SK-MEL-5 (cell line): ENCODE results near the gene DSG2. TPM values are rescaled to one million over a fixed set of nuclear protein-coding genes. Genes with fewer than 3 reads are reported as not detected.

Experiments used
- DNase-seq: peaks from one replicate; pipeline ENCODE4 v3.0.0-alpha.2; 2016; ENCODE audit warnings: low read depth, low spot score
- in situ Hi-C: cut with HindIII; loops from 2 replicates; pipeline ENCODE4 v1.10.0; 2016; ENCODE audit warnings: low sequenced_read_pairs, high pct_unique_total_duplicates, low pct_unique_long_range_greater_than_20kb
- total RNA-seq: library from RNA; depleted of rRNA; stranded (reverse); fragments of >200 nt; shearing (Covaris generic); gene quantifications from 2 replicates; pipeline ENCODE4 v1.2.3, GENCODE V29; 2014

Gene DSG2
- total RNA-seq, 1 experiment from 2014 or later = 42.4 TPM

DNA sequence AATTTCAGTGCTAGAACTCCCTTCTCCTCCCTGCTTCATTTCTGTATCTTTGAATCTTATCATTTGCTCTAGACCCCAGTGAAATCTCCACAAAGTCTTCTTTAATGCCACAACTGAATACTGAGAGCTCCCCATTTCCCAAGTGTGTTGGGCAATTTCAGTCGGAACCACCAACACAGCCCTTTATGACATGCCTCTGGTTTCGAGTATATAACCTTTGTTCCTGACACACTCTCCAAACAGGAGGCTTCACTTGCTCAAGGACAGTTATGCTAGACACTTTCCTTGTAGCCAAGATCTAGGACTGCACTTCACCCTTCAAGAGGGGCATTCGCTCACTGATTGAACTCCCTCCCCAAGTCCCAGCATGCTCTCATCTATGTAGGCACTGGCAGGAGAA lies 75.1 kb downstream of the DSG2 start:
- in situ Hi-C loops = no loop called here
- no peak for DNase-seq

- DNase-seq = no peak
- in situ Hi-C loops = no loop called here
Measured at GRCh38 chr18:31574359-31574758, 76.4 kb downstream of the DSG2 start.

DNA sequence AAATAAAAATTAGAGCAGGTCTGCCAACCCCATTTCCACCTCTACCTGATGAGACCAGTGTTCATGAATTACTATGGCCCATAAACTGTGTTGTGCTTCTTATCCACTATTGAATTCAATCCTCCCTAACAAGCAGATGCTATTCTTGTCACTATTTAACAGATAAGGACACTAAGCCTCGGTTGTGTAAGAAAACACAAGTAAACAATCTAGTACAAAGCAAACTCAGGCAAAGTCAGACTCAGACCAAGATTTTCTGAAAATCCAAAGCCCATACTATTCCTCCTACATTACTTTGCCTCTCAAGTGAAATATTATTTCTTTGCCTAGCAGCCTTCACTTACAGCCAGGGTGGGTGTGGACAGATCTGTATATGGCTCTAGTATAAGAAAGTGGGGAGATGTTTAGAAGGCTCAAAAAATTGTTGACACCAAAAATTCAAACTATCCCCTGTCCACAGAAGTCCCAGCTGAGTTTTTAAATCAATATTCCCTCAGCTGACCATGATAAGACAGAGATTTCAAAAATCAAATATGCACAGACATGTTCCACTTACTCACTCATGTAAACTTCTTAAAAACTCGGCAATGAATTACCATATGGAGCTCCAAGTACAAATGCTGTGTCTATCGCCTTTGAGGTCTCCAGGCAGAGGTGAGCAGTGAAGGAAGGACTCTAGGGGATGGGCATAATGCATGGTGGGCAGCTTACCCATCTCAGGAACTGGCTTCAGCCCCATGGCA lies 77.7 kb downstream of the DSG2 start:
- in situ Hi-C loops = no loop called here
- no peak for DNase-seq

DNA sequence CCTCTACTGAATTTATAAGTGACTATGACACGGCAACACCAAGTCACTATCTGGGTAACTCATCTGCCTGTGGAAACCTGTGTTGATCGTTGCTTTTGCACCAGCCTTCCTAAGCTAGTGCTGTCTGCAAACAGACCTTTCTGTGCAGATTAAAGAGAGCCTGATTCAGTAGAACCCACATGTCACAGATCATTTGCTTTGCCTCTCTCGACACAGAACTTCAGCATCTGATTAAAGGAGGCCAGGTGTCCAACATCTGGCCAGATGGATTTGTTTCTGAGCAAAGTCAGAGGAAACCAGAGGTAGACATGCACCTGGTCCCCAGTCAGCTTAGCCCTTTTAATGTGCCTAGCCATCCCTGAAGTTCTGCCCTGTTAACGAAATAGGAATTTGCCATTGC lies 78.7 kb downstream of the DSG2 start:
- no peak for DNase-seq
- in situ Hi-C loops = no loop called here

DNA sequence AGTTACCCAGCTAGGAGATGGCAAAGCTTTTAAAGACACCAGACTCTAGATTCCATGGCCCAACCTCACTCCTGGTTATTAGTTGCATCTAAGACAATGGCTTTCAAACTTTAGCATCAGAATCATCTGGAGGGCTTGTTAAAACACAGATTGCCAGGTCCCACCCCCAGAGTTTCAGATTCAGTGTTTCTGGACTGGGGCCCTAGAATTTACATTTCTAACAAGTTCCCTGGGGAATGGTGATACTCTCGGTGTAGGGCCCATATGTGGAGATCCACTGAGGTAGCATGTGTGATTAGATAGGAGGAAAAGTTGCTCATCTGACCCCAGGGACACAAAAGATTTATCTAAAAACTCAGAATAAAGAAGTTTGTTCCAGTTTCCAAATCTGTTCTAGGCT lies 79.2 kb downstream of the DSG2 start:
- in situ Hi-C loops = no loop called here
- DNase-seq = no peak

DNA sequence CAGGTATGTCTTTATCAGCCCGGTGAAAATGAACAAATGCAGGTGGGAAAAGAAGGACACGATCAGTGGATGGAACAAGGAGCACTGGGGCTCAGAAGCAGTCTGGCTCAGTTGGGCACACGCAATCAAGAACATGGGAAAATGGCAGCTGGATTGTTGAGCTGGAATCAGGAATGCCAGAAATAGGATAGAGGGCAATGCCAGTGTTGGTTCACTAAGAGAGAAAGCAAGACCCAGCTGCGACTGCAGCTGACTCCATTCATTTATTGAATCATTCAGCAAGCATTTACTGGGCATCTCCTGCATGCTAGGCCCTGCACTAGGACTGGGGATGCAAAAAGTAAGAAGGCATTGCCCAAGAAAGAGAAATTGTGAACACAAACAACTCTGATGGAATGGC lies 80.1 kb downstream of the DSG2 start:
- in situ Hi-C loops = no loop called here
- DNase-seq = no peak

DNA sequence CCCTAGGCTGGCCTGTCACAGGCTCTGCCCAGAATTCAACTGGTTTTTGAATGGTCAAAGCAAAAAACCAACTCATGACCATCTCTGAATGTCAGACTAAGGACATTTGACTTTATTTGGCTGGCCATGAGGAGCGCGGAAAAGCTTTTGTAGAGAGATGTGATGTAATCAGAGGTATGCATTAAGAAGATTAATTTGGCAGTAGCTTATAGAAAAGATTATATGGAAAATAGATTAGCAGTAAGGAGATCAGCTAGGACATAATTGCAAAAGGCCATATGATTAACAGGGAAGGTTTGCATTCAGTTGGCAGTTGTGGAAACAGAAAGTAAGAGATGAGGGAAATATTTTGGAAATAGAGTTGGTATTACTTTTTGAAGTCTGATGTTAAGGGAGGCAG lies 81.4 kb downstream of the DSG2 start:
- DNase-seq = no peak
- in situ Hi-C loops = no loop called here

- no peak for DNase-seq
- in situ Hi-C loops = no loop called here
Measured at GRCh38 chr18:31581498-31582197, 83.7 kb downstream of the DSG2 start.

DNA sequence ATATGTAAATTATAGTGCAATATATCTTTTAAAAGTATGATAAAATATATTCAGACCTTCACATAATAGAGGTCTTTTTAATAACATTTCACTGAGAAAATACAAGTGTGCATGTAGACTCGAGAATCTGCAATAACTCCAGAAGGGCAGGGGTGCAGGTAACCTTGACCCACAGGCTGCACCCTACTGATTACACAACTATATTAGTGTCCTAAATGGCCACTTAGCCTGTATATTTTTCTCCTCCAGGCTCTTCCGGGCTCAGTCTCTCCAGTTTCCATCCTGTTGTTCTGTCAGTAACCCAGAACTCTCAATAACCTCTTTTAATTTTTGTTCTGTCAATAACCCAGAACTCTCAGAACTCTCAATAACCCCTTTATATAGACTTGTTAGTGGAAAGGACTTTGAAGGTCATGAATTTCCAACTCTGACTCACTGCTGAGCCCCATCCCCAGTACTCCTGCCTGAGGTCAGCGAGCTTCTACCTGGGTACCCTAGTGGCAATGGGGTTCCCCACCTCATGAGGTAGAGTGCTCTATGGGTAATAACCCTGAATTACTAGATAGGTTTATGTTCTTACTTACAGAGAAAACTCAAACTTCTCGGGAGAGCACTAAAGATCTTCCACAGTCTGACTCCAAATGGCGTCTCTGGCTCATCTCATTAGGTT lies 85.3 kb downstream of the DSG2 start:
- in situ Hi-C loops = no loop called here
- peak; percentile 61 for DNase-seq

DNA sequence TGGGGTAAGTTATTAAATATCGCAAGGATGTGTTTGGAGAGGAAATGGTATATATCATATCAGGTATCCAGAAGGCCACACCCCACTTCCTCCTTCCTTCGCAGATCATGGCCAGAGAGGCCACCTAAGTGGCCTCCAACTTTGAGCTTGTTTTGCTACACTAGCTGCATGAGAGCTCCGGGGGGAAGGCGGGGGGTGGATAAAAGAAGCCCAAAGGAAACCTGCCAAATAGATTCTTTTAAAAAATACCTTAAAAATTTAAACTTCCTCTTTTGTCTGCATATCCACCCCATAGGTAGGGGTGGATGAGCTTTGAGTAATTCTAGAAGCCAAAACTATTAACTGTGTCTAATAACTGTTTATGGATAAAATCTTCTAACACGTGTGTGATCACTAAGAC lies 88.0 kb downstream of the DSG2 start:
- DNase-seq = no peak
- in situ Hi-C loops = no loop called here

DNA sequence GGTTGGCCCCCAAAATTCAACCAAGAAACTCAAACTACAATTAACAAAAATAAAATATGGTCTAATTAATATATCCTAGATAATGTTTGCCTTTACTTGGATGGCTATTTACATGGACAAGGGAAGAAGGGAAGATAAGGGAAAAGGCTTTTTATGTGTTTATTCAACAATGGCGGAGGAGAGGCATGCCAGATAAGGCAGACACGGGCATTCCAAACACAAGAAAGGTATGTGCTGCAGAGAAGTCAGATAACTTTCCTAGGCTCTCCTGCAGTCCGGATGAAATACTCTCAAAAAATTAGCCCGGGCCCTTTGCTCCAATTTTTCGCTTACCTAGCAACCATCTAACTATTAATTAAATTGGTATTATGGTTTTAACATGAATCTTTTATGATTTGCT lies 88.6 kb downstream of the DSG2 start:
- no peak for DNase-seq
- in situ Hi-C loops = no loop called here

- in situ Hi-C loops = no loop called here
- DNase-seq = no peak
Measured at GRCh38 chr18:31587529-31587928, 89.6 kb downstream of the DSG2 start.

DNA sequence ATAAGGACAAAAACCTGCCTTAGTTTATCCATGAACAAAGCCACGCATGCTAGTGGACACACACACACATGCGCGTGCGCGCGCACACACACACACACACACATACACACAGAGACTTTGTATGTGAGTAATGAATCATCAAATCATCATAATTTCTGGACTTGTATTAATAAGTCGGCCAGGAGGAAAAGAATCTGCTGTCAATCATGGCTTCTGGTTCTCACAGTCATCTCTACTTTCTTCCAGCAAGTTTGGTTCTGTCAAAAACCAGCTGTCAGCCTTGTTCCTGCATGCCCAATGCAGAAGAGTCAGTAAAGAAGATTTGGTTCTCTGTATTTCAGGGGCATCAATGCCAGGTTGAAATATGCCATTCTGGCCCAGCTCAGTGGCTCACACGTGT lies 92.6 kb downstream of the DSG2 start:
- DNase-seq = no peak
- in situ Hi-C loops = no loop called here

- in situ Hi-C loops = no loop called here
- DNase-seq = no peak
Measured at GRCh38 chr18:31591113-31591512, 93.1 kb downstream of the DSG2 start.

DNA sequence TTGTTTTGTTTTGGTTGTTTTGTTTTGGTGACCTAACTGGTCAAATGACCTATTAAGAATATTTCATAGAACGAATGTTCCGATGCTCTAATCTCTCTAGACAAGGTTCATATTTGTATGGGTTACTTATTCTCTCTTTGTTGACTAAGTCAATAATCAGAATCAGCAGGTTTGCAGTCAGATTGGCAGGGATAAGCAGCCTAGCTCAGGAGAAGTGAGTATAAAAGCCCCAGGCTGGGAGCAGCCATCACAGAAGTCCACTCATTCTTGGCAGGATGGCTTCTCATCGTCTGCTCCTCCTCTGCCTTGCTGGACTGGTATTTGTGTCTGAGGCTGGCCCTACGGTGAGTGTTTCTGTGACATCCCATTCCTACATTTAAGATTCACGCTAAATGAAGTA lies 93.7 kb downstream of the DSG2 start, which contains the start of gene TTR:
Gene TTR, plus strand, starts transcription at position 250 of the 400 bp plus-strand sequence. Its CDS starts 26 bp downstream, at position 276.
- DNase-seq = no peak
- in situ Hi-C loops = no loop called here

DNA sequence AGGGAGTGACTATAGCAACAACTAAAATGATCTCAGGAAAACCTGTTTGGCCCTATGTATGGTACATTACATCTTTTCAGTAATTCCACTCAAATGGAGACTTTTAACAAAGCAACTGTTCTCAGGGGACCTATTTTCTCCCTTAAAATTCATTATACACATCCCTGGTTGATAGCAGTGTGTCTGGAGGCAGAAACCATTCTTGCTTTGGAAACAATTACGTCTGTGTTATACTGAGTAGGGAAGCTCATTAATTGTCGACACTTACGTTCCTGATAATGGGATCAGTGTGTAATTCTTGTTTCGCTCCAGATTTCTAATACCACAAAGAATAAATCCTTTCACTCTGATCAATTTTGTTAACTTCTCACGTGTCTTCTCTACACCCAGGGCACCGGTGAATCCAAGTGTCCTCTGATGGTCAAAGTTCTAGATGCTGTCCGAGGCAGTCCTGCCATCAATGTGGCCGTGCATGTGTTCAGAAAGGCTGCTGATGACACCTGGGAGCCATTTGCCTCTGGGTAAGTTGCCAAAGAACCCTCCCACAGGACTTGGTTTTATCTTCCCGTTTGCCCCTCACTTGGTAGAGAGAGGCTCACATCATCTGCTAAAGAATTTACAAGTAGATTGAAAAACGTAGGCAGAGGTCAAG lies 94.7 kb downstream of the DSG2 start:
- DNase-seq = peak; percentile 36
- in situ Hi-C loops = no loop called here

- in situ Hi-C loops = no loop called here
- DNase-seq = no peak
Measured at GRCh38 chr18:31595121-31595771, 97.3 kb downstream of the DSG2 start.
